ENCODE data around the gene RASAL2.
A peak's percentile ranks its signal among the peaks of the same experiment; 100 is the strongest.

RASAL2 gene

DNA sequence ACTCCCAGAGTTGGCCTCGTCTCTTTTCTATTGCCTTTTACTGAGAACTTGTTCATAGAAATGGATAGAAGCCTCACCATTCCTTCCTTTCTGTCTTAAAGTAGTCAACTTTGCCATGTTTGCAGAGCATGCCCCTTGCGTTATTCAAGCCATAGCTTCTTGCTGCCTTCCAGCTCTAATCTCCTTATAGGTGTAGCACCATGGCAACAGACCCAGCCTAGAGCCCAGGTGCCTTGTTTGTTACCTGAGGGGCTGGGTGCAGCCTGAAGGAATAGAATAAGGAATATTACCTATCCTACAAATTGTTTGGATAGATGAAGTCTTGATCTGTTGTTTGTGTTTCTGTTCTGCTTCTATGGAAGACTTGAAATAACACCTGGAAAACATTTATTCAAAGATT, 343.0 kb downstream of the RASAL2 start:
- ATAC-seq (ENCODE audit: low read depth) (no peak), DNase-seq (ENCODE audit: low spot score) (no peak)
- TF ChIP-seq, protein P1, sequence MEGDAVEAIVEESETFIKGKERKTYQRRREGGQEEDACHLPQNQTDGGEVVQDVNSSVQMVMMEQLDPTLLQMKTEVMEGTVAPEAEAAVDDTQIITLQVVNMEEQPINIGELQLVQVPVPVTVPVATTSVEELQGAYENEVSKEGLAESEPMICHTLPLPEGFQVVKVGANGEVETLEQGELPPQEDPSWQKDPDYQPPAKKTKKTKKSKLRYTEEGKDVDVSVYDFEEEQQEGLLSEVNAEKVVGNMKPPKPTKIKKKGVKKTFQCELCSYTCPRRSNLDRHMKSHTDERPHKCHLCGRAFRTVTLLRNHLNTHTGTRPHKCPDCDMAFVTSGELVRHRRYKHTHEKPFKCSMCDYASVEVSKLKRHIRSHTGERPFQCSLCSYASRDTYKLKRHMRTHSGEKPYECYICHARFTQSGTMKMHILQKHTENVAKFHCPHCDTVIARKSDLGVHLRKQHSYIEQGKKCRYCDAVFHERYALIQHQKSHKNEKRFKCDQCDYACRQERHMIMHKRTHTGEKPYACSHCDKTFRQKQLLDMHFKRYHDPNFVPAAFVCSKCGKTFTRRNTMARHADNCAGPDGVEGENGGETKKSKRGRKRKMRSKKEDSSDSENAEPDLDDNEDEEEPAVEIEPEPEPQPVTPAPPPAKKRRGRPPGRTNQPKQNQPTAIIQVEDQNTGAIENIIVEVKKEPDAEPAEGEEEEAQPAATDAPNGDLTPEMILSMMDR (IDR thresholded peaks at IDR 0.05; ENCODE audit: poor library complexity, severe bottlenecking): no peak
- H3K27ac ChIP-seq (ENCODE audit: poor library complexity, severe bottlenecking): no peak overlapping the region
- peaks cover 20% of the 10 kb centered on the region for H3K36me3 ChIP-seq (ENCODE audit: low read depth)
- H3K9me3 ChIP-seq (ENCODE audit: severe bottlenecking): no peaks in the 10 kb centered on the region
- H3K4me1 ChIP-seq (ENCODE audit: insufficient read depth, poor library complexity, severe bottlenecking): peaks cover 3% of the 10 kb centered on the region
- H3K4me3 ChIP-seq (ENCODE audit: severe bottlenecking): no peak overlapping the region
- H3K27me3 ChIP-seq (ENCODE audit: insufficient read depth, poor library complexity, severe bottlenecking): no peaks in the 10 kb centered on the region

DNA sequence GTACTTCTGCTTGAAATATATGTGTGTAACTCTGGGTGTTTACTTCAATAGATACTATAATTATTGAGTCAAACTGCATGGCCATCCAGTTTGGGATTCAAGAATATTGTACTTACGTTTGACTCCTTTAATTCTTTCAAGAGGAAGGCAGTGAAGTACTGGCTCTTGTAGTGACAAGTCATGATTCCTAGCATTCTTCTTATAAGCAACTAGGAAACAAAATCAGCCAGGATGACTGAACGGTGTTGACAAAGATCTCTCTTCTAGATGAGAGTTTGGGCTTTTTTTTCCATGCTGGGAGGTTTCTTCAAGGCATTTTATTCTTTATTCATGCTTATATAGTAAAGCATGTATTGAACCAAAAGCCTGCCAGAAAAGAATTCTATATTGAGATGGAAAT, 344.5 kb downstream of the RASAL2 start:
- no peaks in the 10 kb centered on the region for H3K9me3 ChIP-seq (ENCODE audit: severe bottlenecking)
- peaks cover 3% of the 10 kb centered on the region for H3K4me1 ChIP-seq (ENCODE audit: insufficient read depth, poor library complexity, severe bottlenecking)
- H3K4me3 ChIP-seq (ENCODE audit: severe bottlenecking): no peak overlapping the region
- ATAC-seq (ENCODE audit: low read depth): no peak
- H3K36me3 ChIP-seq (ENCODE audit: low read depth): peaks cover 34% of the 10 kb centered on the region
- no peak for DNase-seq (ENCODE audit: low spot score)
- H3K27ac ChIP-seq (ENCODE audit: poor library complexity, severe bottlenecking): no peak overlapping the region
- TF ChIP-seq, protein P1 (IDR thresholded peaks at IDR 0.05; ENCODE audit: poor library complexity, severe bottlenecking): no peak
- no peaks in the 10 kb centered on the region for H3K27me3 ChIP-seq (ENCODE audit: insufficient read depth, poor library complexity, severe bottlenecking)

DNA sequence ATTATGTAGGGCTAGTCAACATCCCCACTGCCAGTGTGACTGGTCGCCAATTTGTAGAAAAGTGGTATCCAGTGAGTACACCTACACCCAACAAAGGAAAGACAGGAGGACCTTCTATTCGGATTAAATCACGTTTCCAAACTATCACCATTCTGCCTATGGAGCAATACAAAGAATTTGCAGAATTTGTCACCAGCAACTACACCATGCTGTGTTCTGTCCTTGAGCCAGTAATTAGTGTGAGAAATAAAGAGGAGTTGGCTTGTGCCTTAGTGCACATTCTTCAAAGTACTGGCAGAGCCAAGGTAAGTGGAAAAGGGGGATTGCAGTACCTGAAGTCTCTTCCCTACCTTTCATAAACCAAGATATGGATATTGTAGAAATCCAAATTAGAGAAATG, 349.0 kb downstream of the RASAL2 start:
- Histone ChIP-seq H3K4me1 (ENCODE audit: insufficient read depth, poor library complexity, severe bottlenecking) (peaks cover 3% of the 10 kb centered on the region), H3K4me3 (ENCODE audit: severe bottlenecking) (no peak overlapping the region), H3K36me3 (ENCODE audit: low read depth) (peaks cover 47% of the 10 kb centered on the region), H3K9me3 (ENCODE audit: severe bottlenecking) (no peaks in the 10 kb centered on the region), H3K27me3 (ENCODE audit: insufficient read depth, poor library complexity, severe bottlenecking) (no peaks in the 10 kb centered on the region), H3K27ac (ENCODE audit: poor library complexity, severe bottlenecking) (no peak overlapping the region)
- TF ChIP-seq, protein P1 (IDR thresholded peaks at IDR 0.05; ENCODE audit: poor library complexity, severe bottlenecking): no peak
- DNase-seq (ENCODE audit: low spot score) (no peak), ATAC-seq (ENCODE audit: low read depth) (no peak)

DNA sequence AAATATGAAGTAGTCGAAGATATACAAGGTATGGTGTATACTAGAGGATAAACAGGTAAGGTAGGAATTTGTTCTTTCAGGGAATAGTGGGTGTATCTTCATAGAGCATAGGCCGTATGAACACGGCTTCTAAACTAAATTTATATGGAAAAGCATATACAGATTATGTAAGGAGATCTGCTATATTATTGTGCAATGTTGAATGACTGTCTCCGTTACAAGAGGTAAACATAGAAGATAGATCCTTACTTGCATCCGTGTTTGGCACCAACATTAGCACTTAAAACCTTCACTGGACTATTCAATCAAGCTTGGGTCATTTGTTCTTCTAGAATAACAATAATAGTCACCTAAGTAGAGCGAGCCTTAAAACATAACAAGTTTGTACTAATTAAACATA, 357.0 kb downstream of the RASAL2 start:
- H3K4me1 ChIP-seq (ENCODE audit: insufficient read depth, poor library complexity, severe bottlenecking): no peaks in the 10 kb centered on the region
- ATAC-seq (ENCODE audit: low read depth) (no peak), DNase-seq (ENCODE audit: low spot score) (no peak)
- TF ChIP-seq, protein P1 (IDR thresholded peaks at IDR 0.05; ENCODE audit: poor library complexity, severe bottlenecking): no peak
- no peaks in the 10 kb centered on the region for H3K27me3 ChIP-seq (ENCODE audit: insufficient read depth, poor library complexity, severe bottlenecking)
- H3K36me3 ChIP-seq (ENCODE audit: low read depth): peaks cover 12% of the 10 kb centered on the region; the same call in 1 of the 2 replicates
- H3K27ac ChIP-seq (ENCODE audit: poor library complexity, severe bottlenecking): no peak overlapping the region
- H3K9me3 ChIP-seq (ENCODE audit: severe bottlenecking): no peaks in the 10 kb centered on the region
- H3K4me3 ChIP-seq (ENCODE audit: severe bottlenecking): no peak overlapping the region

DNA sequence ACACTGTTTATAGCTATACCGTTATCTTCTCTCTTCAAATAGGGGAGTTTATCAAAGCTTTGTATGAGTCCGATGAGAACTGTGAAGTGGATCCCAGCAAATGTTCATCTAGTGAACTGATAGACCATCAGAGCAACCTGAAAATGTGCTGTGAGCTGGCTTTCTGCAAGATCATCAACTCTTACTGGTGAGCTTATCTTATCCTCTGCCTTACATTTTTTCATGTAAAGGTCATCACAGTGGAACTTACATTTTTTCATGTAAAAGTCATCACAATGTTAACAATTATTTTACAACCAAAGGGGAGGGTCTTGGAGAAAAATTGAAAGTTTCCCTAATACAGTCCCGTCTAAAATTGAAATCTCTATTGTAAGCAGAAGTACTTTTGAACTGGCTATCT, 357.6 kb downstream of the RASAL2 start:
- DNase-seq (ENCODE audit: low spot score) (no peak), ATAC-seq (ENCODE audit: low read depth) (peak; percentile 48; the same call in 1 of the 3 replicates)
- no peaks in the 10 kb centered on the region for H3K27me3 ChIP-seq (ENCODE audit: insufficient read depth, poor library complexity, severe bottlenecking)
- no peaks in the 10 kb centered on the region for H3K4me1 ChIP-seq (ENCODE audit: insufficient read depth, poor library complexity, severe bottlenecking)
- no peaks in the 10 kb centered on the region for H3K9me3 ChIP-seq (ENCODE audit: severe bottlenecking)
- peaks cover 8% of the 10 kb centered on the region; the same call in 1 of the 2 replicates for H3K36me3 ChIP-seq (ENCODE audit: low read depth)
- TF ChIP-seq, protein P1 (IDR thresholded peaks at IDR 0.05; ENCODE audit: poor library complexity, severe bottlenecking): no peak
- H3K4me3 ChIP-seq (ENCODE audit: severe bottlenecking): no peak overlapping the region
- H3K27ac ChIP-seq (ENCODE audit: poor library complexity, severe bottlenecking): no peak overlapping the region
